ENCODE data around the gene TSHZ2. TPM values are rescaled to one million over a fixed set of nuclear protein-coding genes. Genes with fewer than 3 reads are reported as not detected.
A peak's percentile ranks its signal among the peaks of the same experiment; 100 is the strongest.
"Not testable (repeated sequence)": the region's sequence is repeated elsewhere in the genome, so short reads cannot be mapped to it uniquely, and the experiment has no call there.

Gene TSHZ2
- total RNA-seq, 2 donors from 2014 or later: 3.3 to 6.2 TPM

DNA sequence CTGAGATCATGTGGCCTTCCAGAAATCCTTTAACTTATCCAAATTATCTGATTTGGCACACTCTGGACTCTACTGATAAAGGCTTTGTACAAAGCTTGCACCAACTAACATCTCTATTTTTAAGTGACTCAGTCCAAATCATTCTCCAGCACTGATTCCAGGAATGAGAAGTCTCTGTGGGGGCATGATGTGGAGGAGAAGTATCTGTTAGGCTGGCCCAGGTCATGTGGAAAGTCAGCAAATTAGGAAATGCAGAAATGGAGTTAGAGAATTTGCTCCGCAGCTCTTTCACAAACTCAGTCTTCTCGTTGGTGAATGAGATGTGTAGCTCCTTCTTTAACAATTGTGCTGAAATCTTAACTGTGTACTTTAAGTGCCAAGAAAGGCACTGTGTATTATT lies 455.8 kb downstream of the TSHZ2 start:
- Histone ChIP-seq H3K27me3 (no peaks in the 10 kb centered on the region), H3K4me1 (no peaks in the 10 kb centered on the region), H3K27ac (no peak overlapping the region), H3K36me3 (no peaks in the 10 kb centered on the region), H3K4me3 (no peak overlapping the region), H3K9me3 (no peaks in the 10 kb centered on the region)
- TF ChIP-seq, protein P1, sequence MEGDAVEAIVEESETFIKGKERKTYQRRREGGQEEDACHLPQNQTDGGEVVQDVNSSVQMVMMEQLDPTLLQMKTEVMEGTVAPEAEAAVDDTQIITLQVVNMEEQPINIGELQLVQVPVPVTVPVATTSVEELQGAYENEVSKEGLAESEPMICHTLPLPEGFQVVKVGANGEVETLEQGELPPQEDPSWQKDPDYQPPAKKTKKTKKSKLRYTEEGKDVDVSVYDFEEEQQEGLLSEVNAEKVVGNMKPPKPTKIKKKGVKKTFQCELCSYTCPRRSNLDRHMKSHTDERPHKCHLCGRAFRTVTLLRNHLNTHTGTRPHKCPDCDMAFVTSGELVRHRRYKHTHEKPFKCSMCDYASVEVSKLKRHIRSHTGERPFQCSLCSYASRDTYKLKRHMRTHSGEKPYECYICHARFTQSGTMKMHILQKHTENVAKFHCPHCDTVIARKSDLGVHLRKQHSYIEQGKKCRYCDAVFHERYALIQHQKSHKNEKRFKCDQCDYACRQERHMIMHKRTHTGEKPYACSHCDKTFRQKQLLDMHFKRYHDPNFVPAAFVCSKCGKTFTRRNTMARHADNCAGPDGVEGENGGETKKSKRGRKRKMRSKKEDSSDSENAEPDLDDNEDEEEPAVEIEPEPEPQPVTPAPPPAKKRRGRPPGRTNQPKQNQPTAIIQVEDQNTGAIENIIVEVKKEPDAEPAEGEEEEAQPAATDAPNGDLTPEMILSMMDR (IDR thresholded peaks at IDR 0.05): no peak
- DNase-seq (ENCODE audit: low spot score): no peak

GRCh38 chr20:53428588-53428987 lies 456.4 kb downstream of the TSHZ2 start:
- no peak for DNase-seq (ENCODE audit: low spot score)
- Histone ChIP-seq H3K27ac (no peak overlapping the region), H3K36me3 (no peaks in the 10 kb centered on the region), H3K4me3 (no peak overlapping the region), H3K9me3 (no peaks in the 10 kb centered on the region), H3K4me1 (no peaks in the 10 kb centered on the region), H3K27me3 (no peaks in the 10 kb centered on the region)
- TF ChIP-seq, protein P1 (IDR thresholded peaks at IDR 0.05): no peak

DNA sequence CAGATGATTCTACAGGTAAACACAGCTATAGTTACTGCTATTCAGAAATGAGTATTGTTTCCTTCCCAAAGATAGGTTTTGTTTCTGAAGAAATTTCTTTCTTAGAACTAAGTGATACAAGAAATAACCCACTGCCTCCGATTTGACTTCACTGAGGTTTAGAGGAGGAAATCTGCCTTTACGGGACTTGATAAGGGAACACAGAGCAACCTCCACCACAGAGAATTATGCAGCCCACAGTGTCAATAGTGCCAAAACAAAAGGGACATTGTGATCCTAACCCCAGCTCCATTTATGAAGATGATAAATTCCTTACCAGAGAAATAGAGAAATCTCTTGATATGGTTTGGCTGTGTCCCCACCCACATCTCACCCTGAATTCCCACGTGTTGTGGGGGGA lies 456.8 kb downstream of the TSHZ2 start:
- Histone ChIP-seq H3K4me3 (no peak overlapping the region), H3K27ac (no peak overlapping the region), H3K9me3 (no peaks in the 10 kb centered on the region), H3K27me3 (no peaks in the 10 kb centered on the region), H3K36me3 (no peaks in the 10 kb centered on the region), H3K4me1 (no peaks in the 10 kb centered on the region)
- no peak for DNase-seq (ENCODE audit: low spot score)
- TF ChIP-seq, protein P1 (IDR thresholded peaks at IDR 0.05): no peak

GRCh38 chr20:53434662-53435061 lies 462.5 kb downstream of the TSHZ2 start:
- no peaks in the 10 kb centered on the region for H3K27me3 ChIP-seq
- TF ChIP-seq, protein P1 (IDR thresholded peaks at IDR 0.05): no peak
- peak overlapping the region in 1 of 2 donors; percentile 2 for H3K27ac ChIP-seq
- no peak for DNase-seq (ENCODE audit: low spot score)
- H3K36me3 ChIP-seq: no peaks in the 10 kb centered on the region
- H3K4me3 ChIP-seq: no peak overlapping the region
- no peaks in the 10 kb centered on the region for H3K4me1 ChIP-seq
- H3K9me3 ChIP-seq: no peaks in the 10 kb centered on the region

GRCh38 chr20:53436927-53437326 lies 464.8 kb downstream of the TSHZ2 start:
- H3K9me3 ChIP-seq; H3K27ac ChIP-seq; DNase-seq (ENCODE audit: low spot score); H3K36me3 ChIP-seq; H3K4me1 ChIP-seq; H3K4me3 ChIP-seq; H3K27me3 ChIP-seq: not testable (repeated sequence)

DNA sequence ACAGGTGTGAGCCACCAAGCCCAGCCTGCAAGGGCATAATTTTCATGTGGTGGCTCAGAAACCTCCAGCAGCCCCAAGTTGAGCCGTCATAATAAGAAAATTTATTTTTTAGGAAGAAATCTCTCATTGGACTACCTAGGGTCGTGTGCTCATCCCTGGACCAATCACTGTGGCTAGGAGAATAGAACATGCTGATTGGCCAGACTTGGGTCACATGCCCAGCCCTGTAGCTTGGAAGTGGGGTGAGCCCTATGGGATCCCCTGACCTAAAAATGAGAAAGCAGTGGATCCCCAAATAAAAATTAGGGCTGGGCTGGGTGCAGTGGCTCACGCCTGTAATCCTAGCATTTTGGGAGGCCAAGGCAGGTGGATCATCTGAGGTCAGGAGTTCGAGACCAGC lies 466.2 kb downstream of the TSHZ2 start:
- no peaks in the 10 kb centered on the region for H3K36me3 ChIP-seq
- no peaks in the 10 kb centered on the region for H3K9me3 ChIP-seq
- H3K27ac ChIP-seq: no peak overlapping the region
- no peak overlapping the region for H3K4me3 ChIP-seq
- no peaks in the 10 kb centered on the region for H3K27me3 ChIP-seq
- TF ChIP-seq, protein P1 (IDR thresholded peaks at IDR 0.05): no peak
- no peak for DNase-seq (ENCODE audit: low spot score)
- no peaks in the 10 kb centered on the region for H3K4me1 ChIP-seq
